GM21737 (cell line): ENCODE measurements around the gene WNT1.

Experiments used
- ATAC-seq: cut with Tn5 transposase; IDR thresholded peaks from one replicate; pipeline ENCODE4 v1.9.1; 2021; ENCODE audit warnings: mild to moderate bottlenecking, moderate library complexity; ENCODE audit not compliant: unreplicated experiment

Gene WNT1

DNA sequence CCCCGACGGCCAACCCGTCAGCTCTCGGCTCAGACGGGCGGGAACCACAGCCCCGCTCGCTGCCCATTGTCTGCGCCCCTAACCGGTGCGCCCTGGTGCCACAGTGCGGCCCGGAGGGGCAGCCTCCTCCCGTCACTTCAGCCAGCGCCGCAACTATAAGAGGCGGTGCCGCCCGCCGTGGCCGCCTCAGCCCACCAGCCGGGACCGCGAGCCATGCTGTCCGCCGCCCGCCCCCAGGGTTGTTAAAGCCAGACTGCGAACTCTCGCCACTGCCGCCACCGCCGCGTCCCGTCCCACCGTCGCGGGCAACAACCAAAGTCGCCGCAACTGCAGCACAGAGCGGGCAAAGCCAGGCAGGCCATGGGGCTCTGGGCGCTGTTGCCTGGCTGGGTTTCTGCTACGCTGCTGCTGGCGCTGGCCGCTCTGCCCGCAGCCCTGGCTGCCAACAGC is at the start of gene WNT1:
WNT1 (plus strand) TSS at position 32 of the 450 bp plus-strand sequence; CDS start at position 361, 329 bp downstream.
- no peak for ATAC-seq

DNA sequence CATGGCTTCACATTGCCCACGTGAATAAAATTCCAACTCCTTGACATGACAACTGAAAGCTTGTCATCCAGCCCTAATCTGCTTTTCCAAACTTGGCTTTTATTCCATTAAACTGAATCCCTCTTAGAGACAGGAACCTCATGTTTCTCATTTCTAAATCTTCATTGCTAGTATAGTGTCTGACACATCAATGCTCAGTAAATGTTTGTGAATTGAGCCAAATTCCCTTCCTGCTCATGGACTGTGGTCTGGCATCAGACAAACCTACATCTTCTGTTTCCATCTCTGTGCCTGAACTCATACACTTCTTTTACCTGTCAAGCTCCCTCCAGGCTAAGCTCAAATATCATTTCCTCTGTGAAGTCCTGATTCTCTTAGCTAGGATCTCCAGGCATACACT is 48.6 kb upstream of the WNT1 start:
- no peak for ATAC-seq

DNA sequence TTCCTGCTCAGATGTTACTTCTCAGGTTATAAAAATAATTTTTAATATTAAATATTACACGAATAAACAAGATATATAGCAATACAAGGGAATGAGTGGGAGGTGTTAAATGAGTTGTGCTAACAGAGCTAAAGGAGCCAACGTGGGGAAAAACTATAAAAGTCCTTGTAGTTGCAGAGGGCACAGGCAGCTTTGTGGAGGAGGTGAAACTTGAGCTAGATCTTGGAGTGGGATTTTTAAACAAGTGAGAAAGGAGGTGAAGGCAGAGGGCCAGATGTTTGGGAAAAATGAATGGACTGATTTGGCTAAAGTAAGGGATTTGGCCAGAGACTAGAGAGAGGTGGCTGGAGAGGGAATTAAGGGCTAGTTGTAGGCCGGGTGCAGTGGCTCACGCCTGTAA is 47.6 kb upstream of the WNT1 start:
- no peak for ATAC-seq

DNA sequence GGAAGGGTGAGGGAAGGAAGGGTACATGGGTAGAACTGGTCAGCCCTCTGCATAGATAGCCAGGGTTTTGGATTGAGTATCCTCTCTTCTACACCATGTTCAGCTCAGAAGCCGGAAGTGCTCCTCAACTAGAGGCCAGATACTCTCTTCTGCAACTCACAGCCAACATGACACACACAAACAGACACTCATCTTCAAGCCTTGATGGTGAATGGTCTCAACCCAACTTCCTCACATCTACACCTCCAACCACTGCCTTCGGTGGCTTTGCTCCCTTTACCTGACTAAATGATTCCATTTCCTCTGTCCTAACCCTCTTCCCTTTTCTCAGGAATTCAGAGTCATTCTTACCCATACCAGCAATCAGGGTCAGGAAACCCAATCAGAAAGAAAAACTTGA is 45.2 kb upstream of the WNT1 start:
- ATAC-seq = no peak

DNA sequence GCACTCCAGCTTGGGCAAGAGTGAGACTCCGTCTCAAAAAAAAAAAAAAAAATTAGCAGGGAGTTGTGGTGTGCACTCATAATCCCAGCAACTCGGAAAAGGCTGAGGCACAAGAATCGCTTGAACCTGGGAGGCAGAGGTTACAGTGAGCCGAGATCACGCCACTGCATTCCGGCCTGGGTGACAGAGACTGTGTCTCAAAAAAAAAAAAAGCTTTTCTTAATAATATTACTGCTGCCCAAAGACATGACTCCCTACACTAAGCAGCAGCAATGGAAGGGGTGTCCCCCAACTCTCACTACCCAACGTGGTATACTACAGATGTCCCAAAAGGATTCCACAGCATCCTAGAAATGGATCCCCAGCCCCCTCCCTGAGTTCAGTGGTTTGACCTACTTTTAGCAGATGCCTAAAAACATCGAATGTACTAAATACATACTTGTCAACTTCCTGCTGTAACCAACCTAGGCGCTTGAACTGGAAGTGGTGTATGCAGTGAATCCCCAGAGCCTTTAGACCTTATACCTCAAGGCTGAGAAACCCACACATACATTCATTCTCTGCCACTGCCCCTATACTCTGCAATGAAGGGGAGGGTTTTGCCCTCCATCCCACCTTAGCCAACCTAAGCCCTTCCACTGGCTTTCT is 44.3 kb upstream of the WNT1 start:
- no peak for ATAC-seq

DNA sequence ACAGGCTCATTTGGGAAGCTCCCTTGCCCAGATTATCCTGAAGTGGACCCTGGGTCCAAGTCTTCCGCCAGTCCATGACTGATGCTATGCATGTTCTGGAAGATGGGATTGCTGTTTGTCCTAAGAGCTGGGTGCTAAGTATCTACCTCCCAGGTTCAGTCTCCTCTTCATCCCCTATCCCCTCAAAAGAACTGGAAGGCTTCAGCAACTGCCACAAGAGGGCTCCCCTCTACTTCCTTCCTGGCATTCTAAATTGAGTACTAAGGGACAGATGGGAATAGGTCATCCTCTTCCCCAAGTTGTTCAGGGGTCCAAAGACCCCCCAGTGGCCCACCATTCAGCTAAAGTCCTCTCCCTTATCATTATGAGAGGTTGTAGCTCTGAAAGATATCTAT is 43.8 kb upstream of the WNT1 start:
- ATAC-seq = no peak

DNA sequence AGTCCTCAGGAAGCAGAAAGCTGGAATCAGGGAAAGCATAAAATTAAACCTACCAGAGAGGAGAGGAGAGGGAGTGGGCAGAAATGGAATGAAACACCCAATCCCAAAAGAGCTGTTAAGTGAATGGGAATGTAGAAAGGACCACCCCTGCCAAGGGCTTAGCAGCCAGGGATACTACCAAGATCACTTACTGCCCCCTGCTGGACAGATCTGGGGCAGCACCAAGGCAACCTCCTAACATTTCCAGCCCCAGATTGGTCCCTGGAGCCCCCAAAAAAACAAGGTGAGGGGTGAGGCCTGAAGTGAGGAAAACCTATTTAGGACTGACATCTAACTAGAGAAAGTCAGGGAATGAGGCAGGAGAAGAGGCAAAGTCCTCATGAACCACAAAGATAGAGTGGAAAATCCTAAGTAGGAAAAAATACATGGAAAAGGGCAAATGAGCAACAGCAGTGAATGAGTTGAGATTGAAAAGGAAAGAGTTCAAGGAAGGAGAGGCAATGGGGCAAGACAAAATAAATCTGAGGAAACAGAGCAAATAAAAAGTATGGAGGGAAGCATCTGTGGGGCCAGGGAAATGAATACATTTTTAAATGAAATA is 41.6 kb upstream of the WNT1 start:
- no peak for ATAC-seq

DNA sequence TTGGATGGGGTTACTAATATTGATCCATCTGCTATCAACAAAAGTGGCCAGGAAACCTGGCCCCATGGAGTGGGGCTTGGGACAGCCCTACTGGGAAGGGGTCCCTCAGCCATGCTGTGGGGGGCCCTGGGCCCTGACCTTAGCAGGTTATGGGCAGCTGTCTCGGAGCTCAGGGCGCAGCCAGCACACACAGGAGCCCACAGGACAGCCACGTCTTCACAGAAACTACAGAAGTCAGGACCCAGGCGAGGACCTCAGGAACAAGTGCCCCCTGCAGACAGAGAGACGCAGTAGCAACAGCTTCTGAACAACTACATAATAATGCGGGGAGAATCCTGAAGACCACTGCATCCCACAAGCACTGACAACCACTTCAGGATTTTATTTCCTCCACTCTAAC is 41.0 kb upstream of the WNT1 start:
- ATAC-seq = no peak

DNA sequence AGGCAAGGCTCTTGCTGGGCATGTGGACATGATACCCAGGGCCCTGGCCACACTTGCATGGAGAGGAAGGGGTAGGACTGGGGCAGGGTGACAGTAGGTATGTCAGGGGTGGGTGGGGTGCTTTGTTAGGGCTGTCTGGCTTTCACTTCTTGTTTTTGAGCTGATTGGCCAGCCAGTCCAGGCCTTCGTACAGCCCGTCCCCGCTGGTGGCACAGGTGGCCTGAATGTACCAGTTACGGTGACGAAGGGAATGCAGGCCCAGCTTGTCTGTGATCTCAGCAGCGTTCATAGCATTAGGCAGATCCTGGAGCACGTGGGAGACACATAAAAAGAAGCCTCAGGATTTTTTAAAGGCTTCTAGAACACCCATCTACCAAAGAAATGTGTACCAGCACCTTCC is 39.3 kb upstream of the WNT1 start:
- ATAC-seq = no peak

DNA sequence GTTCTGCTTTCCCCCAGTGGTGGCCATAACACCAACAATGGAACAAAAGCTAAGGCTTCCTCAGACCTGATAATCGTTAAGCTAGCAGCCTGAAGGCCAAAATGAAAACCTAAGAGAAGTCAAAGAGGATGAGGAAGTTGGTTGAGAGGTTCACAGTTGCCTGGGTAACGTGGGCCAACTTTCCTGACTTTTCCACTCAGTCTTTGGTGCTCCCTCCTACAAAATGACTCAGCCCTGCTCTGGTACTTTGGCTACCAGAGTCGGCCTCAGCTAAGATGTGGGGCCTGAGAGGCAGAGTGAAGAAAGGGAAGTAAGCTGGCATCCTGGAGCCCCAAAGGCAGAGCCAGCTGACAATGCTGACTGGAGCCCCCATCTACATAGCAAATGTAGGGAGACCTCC is 37.9 kb upstream of the WNT1 start:
- ATAC-seq = no peak

DNA sequence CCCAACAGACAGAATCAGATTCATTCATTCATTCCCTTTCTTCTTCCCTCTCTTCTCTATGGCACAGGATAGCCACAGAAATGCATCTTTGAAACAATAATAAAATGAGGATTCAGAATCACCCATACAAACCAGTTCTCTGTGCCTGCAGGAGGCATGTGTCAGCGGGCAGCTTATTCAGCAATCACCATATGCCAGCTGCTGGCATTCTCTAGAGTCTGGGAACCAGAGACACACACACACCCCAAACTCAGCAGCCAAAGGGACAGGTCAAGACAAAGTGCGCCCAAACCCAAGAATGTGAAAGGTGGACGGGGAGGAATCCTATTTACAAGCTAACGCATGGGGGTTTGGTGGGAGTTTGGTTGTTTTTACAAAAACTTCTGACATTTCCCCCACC is 34.9 kb upstream of the WNT1 start:
- ATAC-seq = no peak

DNA sequence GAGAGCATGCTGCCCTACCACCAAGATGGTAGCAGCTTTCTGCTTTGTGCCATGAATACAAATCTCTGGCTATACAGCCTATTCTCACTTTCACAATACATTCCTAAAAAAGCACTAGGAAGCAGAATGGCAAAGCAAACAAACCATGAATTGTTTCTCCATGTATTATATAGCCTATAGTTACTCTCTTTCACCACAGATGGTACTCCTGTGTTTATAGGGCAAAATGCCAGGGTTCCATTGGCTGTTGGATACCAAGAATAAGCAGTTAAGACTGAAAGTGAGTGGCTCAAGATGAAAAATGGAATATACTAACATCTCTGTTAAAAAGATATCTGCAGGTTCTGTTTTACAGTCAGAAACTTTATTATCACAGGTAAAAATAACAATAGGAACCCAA is 31.9 kb upstream of the WNT1 start:
- ATAC-seq = no peak

DNA sequence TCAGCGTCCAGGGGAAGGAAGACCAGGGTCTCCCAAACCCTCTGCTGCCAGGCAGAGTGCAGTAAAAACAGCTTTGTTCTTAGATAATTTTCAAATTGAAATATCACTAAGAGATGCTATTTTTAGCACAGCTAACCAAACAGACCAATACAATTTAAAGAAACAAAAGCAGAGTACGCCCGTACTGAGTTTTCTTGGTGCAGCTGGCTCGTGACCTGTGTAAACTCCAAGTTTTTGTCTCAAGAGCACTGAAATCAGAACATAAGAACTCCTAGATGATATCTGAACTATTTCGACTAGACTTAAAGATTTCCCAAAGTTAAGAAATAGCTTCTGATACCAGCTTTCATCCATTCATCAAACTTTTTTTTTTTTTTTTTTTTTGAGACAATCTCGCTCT is 31.2 kb upstream of the WNT1 start:
- ATAC-seq = no peak

DNA sequence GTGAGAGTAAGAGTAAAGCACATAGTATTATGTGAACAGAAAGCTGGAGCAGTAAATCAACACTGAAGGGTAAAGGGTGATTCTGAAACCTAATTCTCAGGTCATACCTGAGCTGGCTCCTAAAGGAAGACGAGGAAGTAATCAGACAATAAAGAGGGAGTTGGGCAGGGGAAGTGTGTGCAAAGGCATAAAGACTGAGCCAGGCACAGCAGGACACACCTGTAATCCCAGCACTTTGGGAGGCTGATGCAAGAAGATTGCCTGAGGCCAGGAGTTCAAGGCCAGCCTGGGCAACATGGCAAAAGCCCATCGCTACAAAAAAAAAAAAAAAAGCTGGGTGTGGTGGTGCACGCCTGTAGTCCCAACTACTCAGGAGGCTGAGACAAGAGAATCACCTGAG is 30.4 kb upstream of the WNT1 start:
- ATAC-seq = no peak

DNA sequence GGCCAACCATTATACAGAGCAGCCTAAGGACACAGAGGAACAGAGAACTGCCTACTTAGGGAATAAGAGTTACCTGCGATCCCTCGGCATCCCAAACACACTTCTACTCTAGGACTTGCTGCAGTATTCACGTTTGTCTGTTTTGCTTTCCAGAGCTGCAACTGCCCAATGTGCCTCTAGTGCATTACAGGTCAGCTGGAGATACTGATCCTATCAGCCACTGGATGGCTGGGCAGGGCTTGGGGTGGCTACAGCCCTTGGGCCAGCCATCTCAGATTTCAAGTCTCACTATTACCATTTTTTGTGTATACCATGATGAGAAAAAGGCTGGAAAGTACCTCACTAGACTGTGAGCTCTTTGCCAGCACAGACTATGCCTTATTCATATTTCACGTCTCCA is 25.4 kb upstream of the WNT1 start:
- no peak for ATAC-seq

DNA sequence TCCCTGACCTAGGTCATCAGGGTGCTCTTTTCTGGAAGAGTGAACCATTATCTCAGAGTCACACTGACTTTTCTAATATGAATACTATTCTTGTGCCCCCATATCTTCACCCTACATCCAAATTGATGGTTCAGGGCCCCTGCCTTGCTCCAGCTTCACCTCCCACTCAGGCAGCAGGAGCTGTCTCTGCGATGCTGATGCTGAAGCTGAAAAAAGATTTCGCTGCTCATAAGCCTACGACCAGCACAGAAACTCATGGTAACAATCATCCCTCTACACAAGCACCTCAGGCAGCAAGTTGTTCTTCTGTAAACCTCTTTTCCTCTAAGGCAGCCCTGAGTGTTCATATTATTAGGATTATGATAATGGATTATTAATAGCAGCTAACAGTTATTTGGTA is 24.1 kb upstream of the WNT1 start:
- no peak for ATAC-seq

DNA sequence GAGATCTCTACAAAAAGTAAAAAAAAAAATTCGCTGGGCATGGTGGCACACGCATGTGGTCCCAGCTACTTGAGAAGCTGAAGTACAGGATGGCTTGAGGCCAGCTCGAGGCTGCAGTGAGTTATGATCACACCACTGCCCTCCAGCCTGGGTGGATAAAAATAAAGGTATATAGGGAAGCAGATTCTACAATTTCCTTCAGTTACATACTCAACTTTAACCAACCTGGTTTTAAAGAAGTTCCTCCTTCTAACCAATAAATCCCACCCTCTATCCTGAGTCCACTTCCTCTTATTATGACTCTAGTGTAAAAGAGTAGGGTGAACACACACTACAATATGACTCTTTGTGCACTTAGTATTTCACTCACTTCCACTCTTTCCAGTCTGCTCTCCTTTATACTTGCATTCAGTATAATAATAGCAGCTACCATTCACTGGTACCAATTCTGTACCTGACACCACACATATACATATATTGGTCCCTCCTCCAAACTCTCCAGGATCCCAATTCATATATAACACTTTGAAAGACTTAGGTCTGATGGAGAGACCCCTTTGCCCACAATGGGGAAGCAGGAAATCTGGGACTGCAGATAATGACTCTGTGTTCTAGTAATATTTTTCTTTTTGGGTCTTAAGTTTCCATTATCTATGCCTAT is 23.2 kb upstream of the WNT1 start:
- ATAC-seq = no peak

DNA sequence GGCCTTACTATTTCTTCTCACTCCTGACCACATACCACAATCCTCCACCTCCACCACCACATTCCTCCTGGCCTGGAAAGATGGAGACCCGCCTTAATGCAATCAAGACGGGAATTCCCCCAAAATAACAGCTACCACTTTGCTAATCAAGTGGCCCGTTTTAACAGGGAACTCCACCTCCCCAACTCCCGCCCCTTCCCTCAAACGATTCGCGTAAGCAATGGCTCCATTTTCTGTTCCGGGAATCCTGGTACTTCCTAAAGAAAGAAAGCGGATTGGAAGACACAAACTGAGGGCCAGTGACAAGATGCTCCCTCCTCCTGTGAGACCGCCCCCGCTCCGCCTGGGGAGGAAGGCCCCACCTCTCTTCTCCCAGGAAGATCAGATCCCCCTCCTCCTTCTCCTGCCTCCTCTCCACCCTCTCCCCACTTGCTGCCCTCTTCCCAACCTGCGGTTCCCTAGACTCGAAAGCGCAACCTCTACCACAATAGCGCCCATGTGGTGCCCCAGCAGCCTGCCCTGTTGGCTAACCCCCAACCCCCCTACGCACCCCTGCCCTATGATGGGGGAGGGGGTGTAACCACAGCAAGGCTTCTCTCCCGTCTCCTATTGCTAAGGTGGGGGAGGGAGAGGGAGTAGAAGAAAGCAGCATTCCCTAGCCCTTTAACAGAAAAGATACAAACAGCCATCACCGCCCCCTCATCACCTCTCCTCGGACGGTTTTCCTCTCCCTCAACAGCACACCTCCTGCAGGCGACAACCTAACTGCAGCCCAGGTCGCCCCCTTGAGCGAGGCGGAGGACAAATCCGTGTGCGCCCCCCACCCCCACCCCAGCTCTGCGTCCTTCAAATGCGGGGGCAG is 21.6 kb upstream of the WNT1 start:
- ATAC-seq = peak; percentile 30

DNA sequence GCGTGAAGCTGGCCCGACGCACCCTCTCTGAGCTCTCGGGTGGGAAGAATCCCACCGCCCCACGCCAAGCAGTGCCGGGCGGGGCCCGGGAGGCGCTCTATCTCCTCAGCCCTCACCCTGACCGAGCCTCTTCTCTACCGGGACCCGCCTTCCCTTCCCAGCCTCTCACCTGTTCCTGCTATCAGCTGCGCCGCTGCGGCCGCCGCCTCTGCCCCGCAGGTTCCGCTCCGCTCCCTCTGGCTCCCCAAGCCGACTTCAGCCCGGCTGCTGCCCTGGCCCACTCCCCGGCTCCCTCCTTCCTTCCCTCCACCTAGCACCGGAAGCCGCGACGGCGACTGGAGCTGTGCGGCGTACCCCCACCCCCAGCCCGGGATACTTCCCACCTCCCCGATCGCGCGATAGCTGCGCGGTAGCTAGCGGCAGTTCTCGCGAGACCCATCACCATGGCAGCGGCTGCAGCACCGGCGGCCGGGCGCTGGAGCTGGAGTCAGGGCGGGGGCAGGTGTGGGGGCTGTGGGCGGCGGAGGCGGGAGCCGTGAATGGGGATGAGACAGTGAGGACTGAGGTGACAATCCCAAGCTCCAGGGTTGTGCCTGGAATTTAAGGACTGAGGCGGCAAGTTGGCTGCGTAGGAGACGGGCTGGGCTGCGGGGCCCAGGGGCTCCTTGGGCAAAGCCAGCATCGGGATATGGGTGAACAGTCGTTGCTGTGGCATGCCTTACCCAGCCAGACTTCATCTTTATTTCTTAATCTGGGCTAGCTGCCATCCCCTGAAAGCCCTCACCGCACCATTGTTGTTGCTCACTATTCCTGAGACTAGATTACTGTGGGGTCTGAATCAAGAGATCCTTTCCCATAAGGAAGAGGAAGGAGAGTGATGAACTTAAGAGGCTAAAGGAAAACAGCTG is 20.7 kb upstream of the WNT1 start, which contains the start of gene ARF3:
ARF3 (minus strand) TSS at position 347 of the 908 bp plus-strand sequence. CDS start 16,392 bp downstream, outside the sequence.
- peak; percentile 89 for ATAC-seq

DNA sequence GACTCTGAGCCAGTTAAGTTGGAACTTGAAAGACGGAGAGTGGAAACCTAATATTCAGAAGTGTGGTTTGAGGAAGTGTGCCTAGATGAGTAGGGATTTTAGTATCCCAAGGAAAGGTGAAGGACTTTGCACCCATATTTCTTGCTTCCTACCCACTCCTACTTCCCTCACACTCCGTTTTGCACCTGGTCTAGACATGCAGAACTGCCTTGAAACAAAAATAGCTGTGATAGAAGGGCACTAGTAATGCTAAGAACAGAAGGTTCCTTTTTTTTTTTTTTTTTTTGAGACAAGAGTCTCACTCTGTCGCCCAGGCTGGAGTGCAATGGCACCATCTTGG is 20.1 kb upstream of the WNT1 start:
- no peak for ATAC-seq
